ENCODE data around the gene PHF13.

DNA sequence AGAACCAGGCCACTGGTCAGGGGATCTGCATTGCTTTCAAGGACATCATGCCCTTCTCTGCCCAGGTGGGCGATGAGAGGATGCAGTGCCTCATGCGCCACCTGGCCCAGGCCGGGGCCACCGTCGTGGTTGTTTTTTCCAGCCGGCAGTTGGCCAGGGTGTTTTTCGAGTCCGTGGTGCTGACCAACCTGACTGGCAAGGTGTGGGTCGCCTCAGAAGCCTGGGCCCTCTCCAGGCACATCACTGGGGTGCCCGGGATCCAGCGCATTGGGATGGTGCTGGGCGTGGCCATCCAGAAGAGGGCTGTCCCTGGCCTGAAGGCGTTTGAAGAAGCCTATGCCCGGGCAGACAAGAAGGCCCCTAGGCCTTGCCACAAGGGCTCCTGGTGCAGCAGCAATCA lies 38.7 kb upstream of the PHF13 start:
- TF ChIP-seq, protein P1, sequence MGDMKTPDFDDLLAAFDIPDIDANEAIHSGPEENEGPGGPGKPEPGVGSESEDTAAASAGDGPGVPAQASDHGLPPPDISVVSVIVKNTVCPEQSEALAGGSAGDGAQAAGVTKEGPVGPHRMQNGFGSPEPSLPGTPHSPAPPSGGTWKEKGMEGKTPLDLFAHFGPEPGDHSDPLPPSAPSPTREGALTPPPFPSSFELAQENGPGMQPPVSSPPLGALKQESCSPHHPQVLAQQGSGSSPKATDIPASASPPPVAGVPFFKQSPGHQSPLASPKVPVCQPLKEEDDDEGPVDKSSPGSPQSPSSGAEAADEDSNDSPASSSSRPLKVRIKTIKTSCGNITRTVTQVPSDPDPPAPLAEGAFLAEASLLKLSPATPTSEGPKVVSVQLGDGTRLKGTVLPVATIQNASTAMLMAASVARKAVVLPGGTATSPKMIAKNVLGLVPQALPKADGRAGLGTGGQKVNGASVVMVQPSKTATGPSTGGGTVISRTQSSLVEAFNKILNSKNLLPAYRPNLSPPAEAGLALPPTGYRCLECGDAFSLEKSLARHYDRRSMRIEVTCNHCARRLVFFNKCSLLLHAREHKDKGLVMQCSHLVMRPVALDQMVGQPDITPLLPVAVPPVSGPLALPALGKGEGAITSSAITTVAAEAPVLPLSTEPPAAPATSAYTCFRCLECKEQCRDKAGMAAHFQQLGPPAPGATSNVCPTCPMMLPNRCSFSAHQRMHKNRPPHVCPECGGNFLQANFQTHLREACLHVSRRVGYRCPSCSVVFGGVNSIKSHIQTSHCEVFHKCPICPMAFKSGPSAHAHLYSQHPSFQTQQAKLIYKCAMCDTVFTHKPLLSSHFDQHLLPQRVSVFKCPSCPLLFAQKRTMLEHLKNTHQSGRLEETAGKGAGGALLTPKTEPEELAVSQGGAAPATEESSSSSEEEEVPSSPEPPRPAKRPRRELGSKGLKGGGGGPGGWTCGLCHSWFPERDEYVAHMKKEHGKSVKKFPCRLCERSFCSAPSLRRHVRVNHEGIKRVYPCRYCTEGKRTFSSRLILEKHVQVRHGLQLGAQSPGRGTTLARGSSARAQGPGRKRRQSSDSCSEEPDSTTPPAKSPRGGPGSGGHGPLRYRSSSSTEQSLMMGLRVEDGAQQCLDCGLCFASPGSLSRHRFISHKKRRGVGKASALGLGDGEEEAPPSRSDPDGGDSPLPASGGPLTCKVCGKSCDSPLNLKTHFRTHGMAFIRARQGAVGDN (IDR thresholded peaks at IDR 0.05): no peak
- no peak for TF ChIP-seq TBL1XR1 (IDR thresholded peaks at IDR 0.05; ENCODE audit: low read depth, low read length)
- no peak for TF ChIP-seq MEF2A (IDR thresholded peaks at IDR 0.05; ENCODE audit: insufficient read depth, low read depth, low read length)
- no peak for TF ChIP-seq TARDBP (IDR thresholded peaks at IDR 0.05; ENCODE audit: borderline replicate concordance)
- TF ChIP-seq CREB1 (IDR thresholded peaks at IDR 0.05; ENCODE audit: low read depth): no peak
- no peak for TF ChIP-seq TAF1 (IDR thresholded peaks at IDR 0.05; ENCODE audit: borderline replicate concordance, low read depth, low read length)
